Neural progenitor cell (in vitro differentiated cells): ENCODE data around the gene FAM53A.

ENCODE experiments used
- EZH2phosphoT487 ChIP-seq: fragments of 200-600 bp; sonication (generic); IDR thresholded peaks from 2 replicates; pipeline ENCODE4 v1.6.1; 2017; ENCODE audit warnings: antibody characterized with exemption
- TF ChIP-seq, protein P1 (sequence below): fragments of 200-600 bp; sonication (generic); IDR thresholded peaks from 2 replicates; pipeline ENCODE4 v1.5.1; 2017; ENCODE audit warnings: antibody characterized with exemption, mild to moderate bottlenecking

DNA sequence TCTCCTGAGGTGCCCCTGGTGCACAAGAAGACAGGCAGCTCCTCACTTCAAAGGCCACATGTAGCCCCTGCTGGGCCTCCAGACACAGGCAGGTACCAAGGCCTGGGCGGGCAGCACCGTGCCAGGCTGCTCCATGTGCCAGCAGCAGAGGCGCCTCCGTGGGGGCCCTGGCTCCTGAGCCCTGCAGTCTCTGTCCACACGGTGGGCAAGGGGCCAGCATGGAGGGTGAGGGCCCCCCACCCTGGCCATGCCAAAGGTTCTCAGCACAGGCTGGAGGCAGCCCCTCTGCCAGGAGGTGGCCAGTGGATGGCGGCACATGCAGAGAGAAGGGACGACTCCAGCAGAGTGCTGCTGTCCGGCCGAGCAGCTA, 72.6 kb downstream of the FAM53A start:
- TF ChIP-seq, protein P1, sequence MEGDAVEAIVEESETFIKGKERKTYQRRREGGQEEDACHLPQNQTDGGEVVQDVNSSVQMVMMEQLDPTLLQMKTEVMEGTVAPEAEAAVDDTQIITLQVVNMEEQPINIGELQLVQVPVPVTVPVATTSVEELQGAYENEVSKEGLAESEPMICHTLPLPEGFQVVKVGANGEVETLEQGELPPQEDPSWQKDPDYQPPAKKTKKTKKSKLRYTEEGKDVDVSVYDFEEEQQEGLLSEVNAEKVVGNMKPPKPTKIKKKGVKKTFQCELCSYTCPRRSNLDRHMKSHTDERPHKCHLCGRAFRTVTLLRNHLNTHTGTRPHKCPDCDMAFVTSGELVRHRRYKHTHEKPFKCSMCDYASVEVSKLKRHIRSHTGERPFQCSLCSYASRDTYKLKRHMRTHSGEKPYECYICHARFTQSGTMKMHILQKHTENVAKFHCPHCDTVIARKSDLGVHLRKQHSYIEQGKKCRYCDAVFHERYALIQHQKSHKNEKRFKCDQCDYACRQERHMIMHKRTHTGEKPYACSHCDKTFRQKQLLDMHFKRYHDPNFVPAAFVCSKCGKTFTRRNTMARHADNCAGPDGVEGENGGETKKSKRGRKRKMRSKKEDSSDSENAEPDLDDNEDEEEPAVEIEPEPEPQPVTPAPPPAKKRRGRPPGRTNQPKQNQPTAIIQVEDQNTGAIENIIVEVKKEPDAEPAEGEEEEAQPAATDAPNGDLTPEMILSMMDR, result no peak
- no peak for TF ChIP-seq EZH2phosphoT487
